Fibroblast of skin of scalp (primary cell): ENCODE results near the gene PTPRE.

ENCODE experiments used
- DNase-seq: peaks from one replicate; pipeline ENCODE4 v3.0.0-alpha.2; 2013

PTPRE gene

DNA sequence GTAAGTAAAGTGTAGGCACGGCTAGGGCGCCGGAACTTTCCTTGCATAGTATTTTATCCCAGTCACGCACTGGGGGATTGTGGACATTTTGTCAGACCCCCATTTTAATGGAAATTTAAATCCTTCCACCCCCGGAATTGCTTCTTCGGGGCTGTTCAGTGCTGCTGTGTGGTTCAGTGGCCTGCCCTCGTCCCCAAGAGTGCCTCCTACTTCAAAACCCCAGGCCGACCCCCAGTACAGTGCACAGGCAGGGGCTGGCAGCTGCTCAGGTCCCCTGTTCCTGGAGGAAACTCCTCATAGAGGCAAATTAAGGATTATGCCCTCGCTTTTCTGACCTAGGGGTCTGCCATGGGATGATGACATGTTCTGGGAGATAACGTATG, 94.5 kb downstream of the PTPRE start:
- no peak for DNase-seq

DNA sequence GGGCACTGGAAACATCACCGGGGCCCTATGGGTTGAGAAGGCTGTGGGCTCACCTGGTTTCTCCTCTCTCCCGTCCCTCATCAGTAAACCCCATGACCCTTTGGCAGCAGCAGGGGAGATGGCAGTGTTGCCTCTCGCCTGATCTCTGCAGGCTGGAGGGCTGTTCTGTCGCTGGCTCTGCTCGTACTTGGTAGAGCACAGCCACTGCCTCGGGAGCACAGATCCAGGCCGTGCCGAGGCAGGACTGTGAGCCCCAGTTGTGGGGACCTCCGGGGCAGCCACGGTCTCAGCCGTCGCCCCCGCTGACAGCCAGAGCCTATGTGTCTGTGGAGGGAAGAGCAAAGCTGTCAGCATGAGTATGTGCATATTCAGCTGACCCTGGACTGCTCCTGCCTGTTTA, 94.9 kb downstream of the PTPRE start:
- no peak for DNase-seq

DNA sequence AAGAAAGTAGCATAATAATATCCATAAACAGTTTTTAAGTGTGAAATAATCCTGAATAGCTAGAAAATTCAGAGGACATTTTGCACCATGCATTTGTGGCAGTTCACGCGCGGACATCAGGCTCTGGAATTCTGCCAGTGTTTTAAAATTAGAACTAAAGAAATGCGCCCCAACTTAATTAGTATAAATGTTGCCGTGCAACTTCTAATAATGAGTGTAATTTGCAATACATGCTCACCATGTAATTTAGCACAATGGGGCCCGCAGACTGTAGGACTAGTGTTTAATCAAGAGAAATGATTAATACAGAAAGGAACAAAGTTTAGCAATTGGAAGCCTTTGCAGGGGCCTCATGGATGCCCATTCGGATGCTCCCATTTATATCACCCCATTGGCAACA, 96.6 kb downstream of the PTPRE start:
- no peak for DNase-seq

DNA sequence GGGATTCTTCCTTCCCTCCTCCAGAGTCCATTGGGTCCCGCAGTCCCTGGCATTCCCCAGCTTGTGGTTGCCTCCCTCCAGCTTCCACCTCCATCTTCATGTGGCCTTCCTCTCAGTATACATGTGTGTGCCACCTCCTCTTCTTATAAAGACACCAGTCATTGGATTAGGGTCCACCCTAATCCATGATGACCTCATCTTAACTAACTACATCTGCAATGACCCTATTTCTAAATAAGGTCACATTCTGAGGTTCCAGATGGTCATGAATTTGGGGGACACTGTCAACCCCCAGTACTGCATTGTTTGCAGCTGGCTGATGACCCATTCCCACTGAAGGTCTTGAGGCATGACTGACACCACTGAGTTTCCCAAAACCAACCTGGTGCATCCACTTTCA, 99.0 kb downstream of the PTPRE start:
- DNase-seq, result no peak

DNA sequence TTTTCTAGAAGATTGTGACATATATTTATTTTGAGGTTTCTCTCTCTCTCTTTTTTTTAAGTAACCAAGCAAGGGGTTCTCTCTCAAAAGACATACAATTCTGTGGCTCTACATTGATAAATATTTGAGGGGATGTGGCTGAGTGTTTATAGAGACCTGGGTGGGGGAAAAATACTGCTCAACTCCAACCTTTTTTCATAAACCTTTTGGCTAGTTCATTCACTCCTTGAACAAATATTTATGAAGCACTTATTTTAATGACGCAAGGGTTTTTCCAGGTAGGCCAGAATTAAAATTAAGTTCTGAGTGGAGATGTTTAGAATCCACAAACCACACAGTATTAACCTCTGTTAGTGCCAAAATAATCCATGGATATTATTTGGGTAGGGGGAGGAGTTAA, 100.2 kb downstream of the PTPRE start:
- no peak for DNase-seq

DNA sequence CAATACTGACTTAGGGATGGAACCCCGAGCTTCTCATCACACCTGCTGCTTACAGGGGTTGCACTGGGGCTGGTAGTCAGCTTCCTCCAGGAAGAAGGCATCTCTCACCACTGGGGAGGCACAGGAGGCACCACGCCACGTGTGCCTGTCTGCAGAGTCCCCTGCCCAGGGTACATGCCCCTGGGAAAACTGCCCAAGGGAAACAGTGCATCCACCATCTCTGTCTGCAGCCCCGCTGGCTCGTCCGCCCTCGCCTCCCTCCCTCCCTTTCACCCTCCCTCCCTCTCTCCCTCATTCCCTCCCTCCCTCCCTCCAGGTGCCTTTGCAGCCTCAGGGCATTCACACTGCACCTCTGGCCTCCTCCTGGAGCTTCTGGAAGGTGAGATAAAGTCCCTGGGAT, 101.1 kb downstream of the PTPRE start:
- no peak for DNase-seq

DNA sequence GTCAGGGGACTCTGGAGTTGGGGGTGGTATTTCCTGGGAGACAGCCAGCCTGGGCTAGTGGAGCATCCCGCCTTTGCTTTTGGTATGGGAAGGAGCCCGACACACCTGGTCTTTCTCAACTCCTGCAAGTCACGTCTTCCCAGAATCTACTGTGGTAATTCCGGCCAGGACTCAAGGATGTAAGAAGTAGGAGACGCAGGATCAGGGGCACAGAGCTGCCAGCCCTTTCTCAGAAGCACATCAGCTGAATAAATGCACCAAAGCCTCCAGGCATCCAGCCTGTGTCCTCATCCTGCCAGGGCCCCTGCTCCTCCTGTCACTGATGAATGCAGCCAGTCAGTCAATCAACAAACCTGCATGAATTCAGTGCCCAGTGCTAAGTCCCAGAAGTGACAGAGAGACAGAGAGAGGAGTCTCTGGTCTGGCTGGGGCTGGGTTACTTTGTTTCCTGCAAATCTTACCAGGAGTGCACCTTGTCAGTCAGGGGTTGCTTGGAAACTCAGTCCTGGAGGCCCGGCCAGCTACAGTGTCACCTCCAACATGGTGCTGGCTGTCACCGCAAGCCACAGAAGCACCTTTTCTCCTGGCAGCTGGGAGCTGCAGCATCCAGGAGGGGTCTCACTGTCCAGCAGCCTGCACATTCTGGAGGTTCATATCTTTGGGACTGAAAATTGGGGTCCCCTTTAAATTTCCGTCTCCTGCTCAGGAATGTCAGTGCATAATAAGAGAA, 101.8 kb downstream of the PTPRE start:
- no peak for DNase-seq

DNA sequence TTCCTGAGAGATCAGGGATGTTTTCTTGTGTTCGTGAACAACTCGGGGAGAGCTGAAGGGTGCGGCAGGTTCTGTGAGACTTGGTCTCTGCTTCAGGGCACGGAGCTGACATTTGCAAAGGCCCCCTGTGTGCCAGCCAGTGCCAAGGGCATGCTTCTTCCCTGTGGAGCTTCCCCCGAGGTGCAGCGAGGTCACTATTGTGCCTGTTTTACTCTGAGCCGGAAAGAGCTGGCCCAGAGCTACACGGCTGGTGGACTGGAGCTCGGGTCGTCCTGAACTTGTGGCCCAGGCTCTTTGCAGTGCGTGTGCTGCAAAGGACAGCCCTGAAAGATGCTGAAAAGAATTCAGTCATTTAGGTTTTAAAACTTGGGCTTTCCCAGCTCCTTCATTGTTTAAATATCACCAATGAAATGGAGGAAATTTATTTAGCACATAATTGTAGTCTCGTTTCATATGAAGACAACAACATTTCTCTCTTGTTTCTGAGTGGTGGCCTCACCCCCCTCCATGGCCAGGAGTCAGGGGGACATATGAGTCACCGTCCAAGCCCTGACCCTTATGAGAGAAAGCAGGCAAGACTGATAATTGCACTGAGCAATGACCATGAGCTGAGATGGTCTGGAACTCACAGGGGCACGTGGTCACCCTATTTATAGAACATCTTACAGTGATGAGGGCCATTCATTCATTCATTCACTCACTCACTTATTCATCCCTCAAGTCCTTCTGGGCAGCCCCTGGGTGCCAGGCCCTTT, 102.6 kb downstream of the PTPRE start:
- DNase-seq, result no peak

DNA sequence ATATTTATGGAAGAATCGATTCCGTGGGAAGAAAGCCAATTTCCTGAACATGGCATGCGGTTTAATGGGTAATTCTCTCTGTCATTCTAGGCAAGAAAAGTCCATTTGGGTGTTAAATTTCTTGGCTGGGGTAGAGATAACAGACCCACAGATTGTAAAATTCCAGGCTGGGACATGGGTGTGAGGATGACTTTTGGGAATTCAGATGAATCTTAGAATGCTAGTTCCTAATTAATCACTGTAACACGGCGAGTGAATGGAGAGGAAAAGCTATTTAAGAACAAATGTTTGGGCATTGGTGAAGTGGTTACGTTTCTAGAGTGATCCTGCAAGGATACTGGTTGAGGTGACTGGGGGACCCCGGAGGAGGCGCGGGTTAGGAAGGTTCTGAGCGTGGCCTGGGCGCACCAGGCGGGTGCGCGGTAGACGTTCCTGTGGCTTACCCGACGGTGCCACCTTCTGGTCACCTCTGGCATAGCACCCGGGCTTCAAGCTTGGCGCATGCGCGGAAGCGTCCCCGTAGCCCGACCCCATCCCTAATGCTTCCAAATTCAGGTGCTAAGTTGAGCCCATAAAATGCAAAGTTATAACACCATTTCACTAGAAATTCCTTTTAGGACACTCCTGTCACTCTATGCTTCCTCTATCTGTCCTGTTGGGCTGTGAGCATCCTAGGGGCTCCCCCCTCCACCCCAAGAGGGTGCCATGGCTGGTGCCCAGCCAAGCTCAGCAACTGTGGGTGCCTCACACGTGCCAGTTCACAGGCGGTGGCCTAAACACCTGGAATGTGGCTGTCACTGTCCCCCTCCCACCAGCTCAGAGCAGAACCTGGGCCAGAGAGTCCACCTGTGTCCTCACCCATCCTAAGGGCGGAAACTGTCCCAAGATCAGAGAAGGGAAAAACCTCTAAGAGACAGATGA, 104.4 kb downstream of the PTPRE start:
- DNase-seq, result peak; percentile 59

DNA sequence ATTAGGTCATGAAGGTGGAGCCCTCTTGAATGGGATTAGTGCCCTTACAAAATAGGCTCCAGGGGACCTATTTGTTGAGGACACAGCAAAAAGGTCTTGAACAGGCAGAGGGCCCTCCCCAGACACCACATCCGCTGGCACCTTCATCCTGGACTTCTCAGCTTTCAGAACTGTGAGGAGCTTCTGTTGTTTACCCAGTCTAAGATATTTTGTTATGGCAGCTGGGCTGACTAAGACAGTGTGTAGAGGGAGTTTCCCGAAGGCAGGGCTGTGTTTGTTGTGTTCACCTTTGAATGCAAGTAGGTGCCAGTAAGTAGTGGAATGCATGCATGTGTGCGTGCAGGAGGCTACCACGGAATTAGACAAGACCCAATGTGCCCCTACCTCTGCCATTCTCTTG, 106.7 kb downstream of the PTPRE start:
- DNase-seq, result no peak

DNA sequence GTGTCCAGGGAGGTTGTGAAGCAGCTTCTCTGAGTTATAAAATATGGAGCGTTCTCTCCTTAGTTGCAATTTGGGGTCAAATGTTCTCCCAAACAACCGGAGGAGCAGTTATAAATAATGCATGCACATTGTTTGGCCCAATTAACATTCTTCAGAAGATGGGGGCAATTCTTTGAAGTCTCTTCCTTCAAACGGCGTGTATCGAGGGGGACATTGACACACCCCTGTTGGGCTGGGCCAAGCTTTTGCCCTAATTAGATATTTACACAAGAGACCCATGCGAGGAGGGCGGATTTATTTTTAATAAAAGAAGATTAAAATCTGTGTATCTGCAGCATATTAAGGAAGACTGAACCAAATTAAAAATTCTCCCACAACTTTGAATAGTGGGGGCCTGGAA, 107.3 kb downstream of the PTPRE start:
- DNase-seq, result no peak

DNA sequence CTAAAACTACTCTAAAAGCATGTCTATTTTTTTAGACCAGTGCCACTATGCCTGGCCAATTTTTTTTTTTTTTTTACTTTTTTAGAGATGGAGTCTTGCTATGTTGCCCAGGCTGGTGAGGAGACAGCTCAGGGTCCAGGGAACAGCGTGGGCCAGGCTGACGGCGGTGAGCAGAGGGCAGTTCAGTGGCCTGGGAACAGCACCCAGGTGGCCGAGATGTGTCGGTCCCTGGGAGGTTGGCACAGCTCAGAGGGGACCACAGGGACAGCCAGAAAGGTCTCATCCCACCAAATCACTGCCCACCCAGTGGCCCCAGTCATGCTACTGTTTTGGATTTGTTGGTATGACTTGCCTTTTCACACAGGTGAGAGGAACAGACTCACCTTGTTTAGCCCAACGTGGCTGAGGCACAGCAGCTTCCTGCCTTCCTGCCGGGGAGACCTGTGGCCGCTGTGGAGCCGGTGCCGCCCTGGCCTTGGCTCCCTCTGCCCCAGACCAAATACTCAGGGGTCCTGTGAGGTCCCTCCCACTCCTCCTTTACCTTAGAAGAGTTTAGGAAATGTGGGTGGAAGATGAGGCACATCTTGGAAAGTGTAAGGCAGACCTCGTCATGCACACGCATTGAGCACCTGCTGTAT, 109.6 kb downstream of the PTPRE start:
- no peak for DNase-seq

DNA sequence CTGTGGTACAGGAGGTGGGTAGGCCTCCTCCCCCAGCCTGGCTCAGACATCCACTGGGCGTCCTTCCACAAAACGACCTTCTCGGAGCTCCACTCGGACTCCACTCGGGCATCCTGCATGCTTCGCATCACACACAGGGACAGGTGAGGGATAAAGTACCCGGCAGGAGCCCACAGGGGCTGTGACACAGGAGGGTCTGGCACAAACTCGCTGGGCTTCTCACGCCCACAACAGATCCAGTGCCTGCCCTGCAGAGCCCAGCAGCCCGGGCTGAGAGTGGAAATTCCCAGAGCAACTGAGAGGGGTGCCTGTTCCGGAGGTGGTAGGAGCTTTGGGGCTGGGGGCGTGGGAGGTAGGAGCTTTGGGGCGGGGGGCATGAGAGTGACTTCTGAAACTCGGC, 110.9 kb downstream of the PTPRE start:
- no peak for DNase-seq

DNA sequence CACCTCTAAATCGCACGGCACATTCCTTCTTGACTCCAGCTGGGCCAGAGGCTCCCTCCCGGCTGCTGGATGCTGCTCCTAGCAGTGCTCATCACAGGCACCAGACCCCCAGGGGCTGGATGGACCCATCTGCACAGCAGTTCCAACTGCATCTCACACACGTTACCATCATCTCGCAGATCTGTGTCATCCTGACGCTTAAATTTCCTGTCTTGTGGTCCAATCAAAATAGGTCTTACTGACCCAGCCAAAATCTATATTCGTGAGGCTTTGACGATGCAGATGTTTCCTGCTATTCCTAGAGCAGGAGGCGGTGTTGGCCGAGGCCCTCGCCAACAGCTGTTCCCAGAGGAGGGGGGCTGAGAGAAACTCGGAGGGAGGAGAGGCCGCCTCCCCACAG, 111.3 kb downstream of the PTPRE start:
- no peak for DNase-seq

DNA sequence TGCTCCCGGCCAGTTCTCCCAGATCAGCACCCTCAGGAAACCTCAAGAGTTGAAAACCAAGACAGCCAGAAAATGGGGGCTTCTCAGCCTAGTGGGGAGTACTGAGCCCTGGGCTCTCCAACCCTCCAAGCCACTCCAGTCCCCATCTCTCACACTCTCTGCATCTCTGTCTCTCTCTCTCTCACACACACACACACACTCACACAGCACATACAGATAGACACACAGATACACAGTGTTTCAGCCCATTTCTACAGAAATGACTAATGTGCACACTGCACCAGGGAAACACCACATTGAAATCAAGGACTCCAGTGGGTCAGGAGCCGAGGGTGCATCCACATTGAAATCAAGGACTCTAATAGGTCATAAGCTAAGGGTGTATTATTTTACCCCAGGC, 111.8 kb downstream of the PTPRE start:
- DNase-seq, result no peak

DNA sequence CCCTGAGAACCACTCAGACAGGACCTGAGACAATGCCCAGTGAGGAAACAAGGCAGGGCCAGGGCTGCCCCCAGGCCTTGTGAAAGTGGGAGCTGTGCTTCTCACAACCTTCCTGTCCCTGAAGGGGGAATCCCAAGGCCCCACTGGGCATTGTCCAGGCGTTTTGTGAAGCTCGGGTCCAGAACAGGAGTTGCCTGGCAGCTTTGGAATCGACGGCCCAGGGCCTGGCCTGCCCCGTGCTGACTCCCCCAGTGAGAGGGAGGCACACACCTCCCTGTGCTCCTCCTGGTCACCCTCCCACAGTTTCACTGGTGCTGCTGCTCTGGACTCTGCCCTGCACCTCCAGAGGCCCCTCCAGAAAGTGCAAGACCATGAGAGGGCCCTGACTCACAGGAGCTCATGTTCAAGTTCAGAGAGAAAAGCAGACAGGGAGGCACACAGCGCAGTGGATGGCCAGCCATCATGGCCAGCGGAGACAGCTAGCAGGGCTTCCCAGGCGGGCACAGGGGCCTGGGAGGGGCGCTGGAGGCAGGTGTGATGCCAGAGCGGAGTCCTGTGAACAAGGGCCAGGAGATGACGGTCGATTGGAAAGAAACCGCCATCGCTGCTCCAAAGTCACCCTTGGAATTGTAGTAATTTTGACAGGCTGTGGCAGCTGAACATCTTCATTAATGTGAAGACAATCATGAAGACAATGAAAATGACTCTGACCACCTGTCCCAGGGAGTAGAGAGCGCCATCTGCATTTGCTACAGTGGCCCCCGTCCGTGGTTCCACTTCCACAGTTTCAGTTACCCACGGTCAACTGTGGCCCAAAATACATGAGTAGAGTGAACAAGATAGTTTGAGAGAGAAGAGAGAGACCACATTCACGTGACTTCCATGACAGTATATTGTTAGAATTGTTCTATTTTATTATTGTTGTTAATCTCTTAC, 115.6 kb downstream of the PTPRE start:
- DNase-seq, result no peak

DNA sequence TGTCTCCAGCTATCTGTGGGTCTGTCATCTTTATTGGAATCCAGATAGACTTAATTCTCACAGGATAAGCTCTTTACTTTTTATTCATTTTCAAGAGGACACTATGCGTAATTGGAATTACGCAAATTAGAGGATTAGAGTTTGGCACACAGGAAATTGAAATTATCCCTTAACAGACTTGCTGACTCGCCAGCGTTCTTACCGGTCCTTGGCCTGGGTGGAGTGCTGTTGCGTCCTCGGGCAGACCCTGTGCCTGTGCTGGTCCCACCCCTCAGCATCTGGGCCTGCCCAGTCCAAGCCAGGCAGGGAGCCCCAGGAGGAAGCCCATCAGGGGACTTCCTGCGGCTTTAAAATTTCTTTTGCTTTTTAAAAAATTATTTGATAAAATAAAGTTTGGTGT, 117.5 kb downstream of the PTPRE start:
- no peak for DNase-seq

DNA sequence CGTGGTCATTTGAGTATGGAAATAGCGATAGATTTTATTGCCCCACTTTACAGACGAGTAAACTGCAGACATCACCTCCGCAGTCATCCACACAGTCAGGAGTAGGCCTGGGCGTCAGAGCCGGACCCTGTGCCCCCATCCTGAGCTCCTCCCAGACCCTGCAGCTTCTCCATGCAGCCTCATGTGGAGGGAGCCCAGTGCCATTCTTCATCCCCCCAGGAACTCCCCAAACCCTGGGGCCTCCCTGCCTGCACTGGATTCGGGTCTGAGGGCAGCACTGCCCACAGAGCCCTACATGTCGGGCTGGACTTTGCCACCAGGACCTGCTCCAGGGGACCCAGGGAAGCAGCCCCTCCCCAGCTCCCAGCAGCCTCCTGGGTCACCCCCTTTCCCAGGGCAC, 118.5 kb downstream of the PTPRE start:
- no peak for DNase-seq

DNA sequence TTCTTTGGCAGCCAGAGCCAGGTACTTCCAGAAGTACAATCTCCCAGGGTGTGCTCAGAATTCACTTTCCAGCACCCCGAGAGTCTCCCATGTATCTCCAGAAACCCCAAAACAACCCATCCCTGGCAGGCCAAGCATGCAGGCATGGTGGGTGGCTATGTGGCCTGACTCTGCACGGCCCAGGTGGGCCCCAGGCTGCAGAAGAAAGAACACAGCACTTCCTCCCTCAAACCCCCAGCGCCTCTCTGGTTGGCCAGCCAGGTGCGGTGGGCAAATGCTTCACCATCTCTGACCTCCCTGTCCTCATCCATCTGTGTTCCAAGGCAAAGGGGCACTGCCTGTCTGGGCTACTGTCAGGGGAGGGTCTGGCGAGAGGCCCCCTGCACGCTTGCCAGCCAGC, 119.0 kb downstream of the PTPRE start:
- no peak for DNase-seq

DNA sequence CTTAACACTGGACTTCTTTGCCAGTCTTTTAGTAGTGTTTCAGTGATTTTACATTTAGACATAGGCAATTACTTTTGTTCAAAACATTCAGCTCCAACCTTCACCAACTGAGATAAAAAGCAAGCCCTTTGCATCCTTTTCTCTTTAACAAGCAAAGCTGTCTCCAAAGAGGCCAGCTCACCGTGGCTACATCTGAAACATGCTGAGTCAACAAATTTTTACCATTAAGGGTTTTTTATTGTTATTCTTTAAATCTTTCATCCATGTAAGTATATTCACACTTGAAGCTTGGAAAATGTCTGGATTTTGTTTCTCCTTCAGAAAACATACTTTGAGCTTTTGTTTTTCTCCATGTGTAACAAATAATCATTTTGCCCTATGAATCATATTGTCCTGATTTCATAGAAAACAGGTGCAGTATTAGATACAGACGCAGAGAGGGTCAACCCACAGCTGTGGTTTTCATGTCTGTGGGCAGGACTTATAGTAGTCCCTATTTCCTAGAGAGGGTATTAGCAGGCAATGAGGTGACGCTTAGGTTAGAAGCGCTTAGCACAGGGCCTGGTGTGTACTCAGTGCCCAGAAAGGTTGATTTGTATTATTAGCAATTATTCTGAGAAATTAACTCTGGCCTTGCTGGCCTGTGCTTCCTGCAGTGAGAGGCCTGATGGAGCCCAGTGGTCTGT, 119.9 kb downstream of the PTPRE start:
- no peak for DNase-seq

DNA sequence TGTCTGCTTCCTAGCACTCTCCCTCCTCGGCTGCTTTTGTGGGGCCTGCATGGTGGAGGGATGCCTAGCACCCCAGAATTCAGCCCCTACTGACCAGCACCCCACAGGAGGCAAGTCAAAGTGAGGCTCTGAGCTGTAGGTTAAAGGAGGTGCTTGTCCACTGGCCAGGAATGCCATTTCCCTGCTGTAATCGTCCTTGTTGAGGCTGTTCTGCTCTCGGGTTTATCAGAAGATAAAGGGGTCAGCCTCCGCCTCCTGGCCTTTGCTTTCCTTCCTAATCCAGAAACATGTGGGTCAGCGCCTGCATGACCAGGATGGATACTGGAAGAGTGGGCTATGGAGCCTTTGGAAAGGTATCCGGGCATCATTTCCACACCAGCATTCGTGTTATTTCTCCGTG, 120.4 kb downstream of the PTPRE start:
- DNase-seq, result no peak
